ENCODE data around the gene SEMA4D.
A peak's percentile ranks its signal among the peaks of the same experiment; 100 is the strongest.

The SEMA4D gene

GRCh38 chr9:89464300-89464901, 33.5 kb downstream of the SEMA4D start:
- no peak for DNase-seq

GRCh38 chr9:89462817-89463683, 34.9 kb downstream of the SEMA4D start:
- DNase-seq, result no peak

GRCh38 chr9:89462199-89462598, 35.7 kb downstream of the SEMA4D start:
- no peak for DNase-seq

GRCh38 chr9:89461265-89461664, 36.6 kb downstream of the SEMA4D start:
- no peak for DNase-seq

- DNase-seq, result no peak
Measured at GRCh38 chr9:89460551-89460950, 37.4 kb downstream of the SEMA4D start.

- no peak for DNase-seq
Measured at GRCh38 chr9:89458768-89459496, 39.0 kb downstream of the SEMA4D start.

GRCh38 chr9:89457376-89457855, 40.5 kb downstream of the SEMA4D start:
- DNase-seq, result no peak

GRCh38 chr9:89455356-89455824, 42.5 kb downstream of the SEMA4D start:
- peak in 3 of 6 experiments; percentile 48 to 63 (median 60) for DNase-seq

- DNase-seq, result no peak
Measured at GRCh38 chr9:89454498-89455355, 43.2 kb downstream of the SEMA4D start.

GRCh38 chr9:89453452-89453851, 44.5 kb downstream of the SEMA4D start:
- no peak for DNase-seq

GRCh38 chr9:89452561-89452960, 45.4 kb downstream of the SEMA4D start:
- no peak for DNase-seq

GRCh38 chr9:89450213-89450612, 47.7 kb downstream of the SEMA4D start:
- DNase-seq, result peak in 3 of 6 experiments; percentile 40 to 46 (median 43)

GRCh38 chr9:89449261-89449671, 48.6 kb downstream of the SEMA4D start:
- DNase-seq, result no peak

- no peak for DNase-seq
Measured at GRCh38 chr9:89448821-89449220, 49.1 kb downstream of the SEMA4D start.

- DNase-seq, result no peak
Measured at GRCh38 chr9:89448381-89448780, 49.5 kb downstream of the SEMA4D start.

GRCh38 chr9:89447416-89447815, 50.5 kb downstream of the SEMA4D start:
- DNase-seq, result no peak

GRCh38 chr9:89446961-89447310, 51.0 kb downstream of the SEMA4D start:
- DNase-seq, result no peak

- no peak for DNase-seq
Measured at GRCh38 chr9:89446261-89446960, 51.5 kb downstream of the SEMA4D start.

GRCh38 chr9:89445801-89446251, 52.1 kb downstream of the SEMA4D start:
- DNase-seq, result no peak

- no peak for DNase-seq
Measured at GRCh38 chr9:89444925-89445765, 52.8 kb downstream of the SEMA4D start.

- DNase-seq, result peak; percentile 36 to 79 (median 66)
Measured at GRCh38 chr9:89444274-89444673, 53.6 kb downstream of the SEMA4D start.
